Neural cell (in vitro differentiated cells): Measurements from ENCODE around the gene TMEM168. TPM values are rescaled to one million over a fixed set of nuclear protein-coding genes. Genes with fewer than 3 reads are reported as not detected.

Experiments used
- H2AFZ ChIP-seq: fragments of 200-600, 300-800 bp; sonication (generic), shearing (Covaris generic); 2 replicates; pipeline ENCODE4 v1.6.0; 2014; ENCODE audit warnings: low read depth, mild to moderate bottlenecking, antibody characterized with exemption, low read length, moderate library complexity
- H3F3A ChIP-seq: fragments of 200-600 bp; shearing (Covaris generic); 2 replicates; pipeline ENCODE4 v1.6.1; 2016; ENCODE audit warnings: mild to moderate bottlenecking, moderate library complexity, mixed read lengths, antibody characterized with exemption, low read length; ENCODE audit not compliant: insufficient read depth, poor library complexity, severe bottlenecking
- H3K27ac ChIP-seq: fragments of 200-600, 300-800 bp; sonication (generic), shearing (Covaris generic); 2 replicates; pipeline ENCODE4 v1.5.1; 2014; ENCODE audit warnings: mild to moderate bottlenecking, low read length, moderate library complexity
- H3K27me3 ChIP-seq: fragments of 300-800, 200-600 bp; sonication (generic), shearing (Covaris generic); 2 replicates; pipeline ENCODE4 v1.6.0; 2014; ENCODE audit warnings: mild to moderate bottlenecking, low read depth, low read length, moderate library complexity; ENCODE audit not compliant: insufficient read depth
- H3K36me3 ChIP-seq: fragments of 300-800, 200-600 bp; sonication (generic), shearing (Covaris generic); 2 replicates; pipeline ENCODE4 v1.5.1; 2014; ENCODE audit warnings: mild to moderate bottlenecking, antibody characterized with exemption, low read length, moderate library complexity; ENCODE audit not compliant: insufficient read depth
- H3K4me2 ChIP-seq: fragments of 300-800, 200-600 bp; sonication (generic), shearing (Covaris generic); 2 replicates; pipeline ENCODE4 v1.6.0; 2014; ENCODE audit warnings: mild to moderate bottlenecking, low read length
- H3K4me3 ChIP-seq: fragments of 300-800, 200-600 bp; sonication (generic), shearing (Covaris generic); 2 replicates; pipeline ENCODE4 v1.5.1; 2014; ENCODE audit warnings: mild to moderate bottlenecking, low read length, moderate library complexity
- H3K79me2 ChIP-seq: fragments of 200-600 bp; shearing (Covaris generic); replicated peaks from 2 replicates; pipeline ENCODE4 v1.6.0; 2014; ENCODE audit warnings: mild to moderate bottlenecking, low read length, moderate library complexity; ENCODE audit not compliant: insufficient read depth
- H3K9ac ChIP-seq: fragments of 300-800, 200-600 bp; sonication (generic), shearing (Covaris generic); 2 replicates; pipeline ENCODE4 v1.6.1; 2016; ENCODE audit warnings: mild to moderate bottlenecking, low read length, mixed read lengths
- H3K9me2 ChIP-seq: fragments of 200-600 bp; shearing (Covaris generic); 2 replicates; pipeline ENCODE4 v1.6.1; 2016; ENCODE audit warnings: mild to moderate bottlenecking, low read length, mixed read lengths; ENCODE audit not compliant: insufficient read depth
- H3K9me3 ChIP-seq: fragments of 200-600, 300-800 bp; sonication (generic), shearing (Covaris generic); 2 replicates; pipeline ENCODE4 v1.6.1; 2016; ENCODE audit warnings: mild to moderate bottlenecking, mixed run types, low read length, moderate library complexity, mixed read lengths
- H4K20me1 ChIP-seq: fragments of 200-600 bp; shearing (Covaris generic); 2 replicates; pipeline ENCODE4 v1.6.1; 2016; ENCODE audit warnings: mild to moderate bottlenecking, mixed run types; ENCODE audit not compliant: insufficient read depth
- EP300 ChIP-seq: fragments of 450-650 bp; conservative IDR thresholded peaks from 2 replicates; pipeline ENCODE4 v1.6.1; 2014; ENCODE audit warnings: antibody characterized with exemption, mild to moderate bottlenecking, moderate library complexity; ENCODE audit not compliant: poor library complexity, severe bottlenecking
- EZH2 ChIP-seq: fragments of 200-600, 300-800 bp; shearing (Covaris generic), sonication (generic); IDR thresholded peaks from 2 replicates; pipeline ENCODE4 v1.6.1; 2014; ENCODE audit warnings: antibody characterized with exemption, low read length, borderline replicate concordance, mild to moderate bottlenecking; ENCODE audit not compliant: insufficient read depth, poor library complexity, severe bottlenecking
- MXI1 ChIP-seq: fragments of 450-650 bp; conservative IDR thresholded peaks from 2 replicates; pipeline ENCODE4 v1.6.1; 2014; ENCODE audit warnings: antibody characterized with exemption, mild to moderate bottlenecking; ENCODE audit not compliant: poor library complexity, severe bottlenecking
- POLR2AphosphoS5 ChIP-seq: IDR thresholded peaks from 2 replicates; pipeline ENCODE4 v1.6.1; 2012
- RAD21 ChIP-seq: fragments of 450-650 bp; conservative IDR thresholded peaks from 2 replicates; pipeline ENCODE4 v1.6.1; 2014; ENCODE audit warnings: antibody characterized with exemption, mild to moderate bottlenecking, moderate library complexity
- SMC3 ChIP-seq: fragments of 450-650 bp; conservative IDR thresholded peaks from 2 replicates; pipeline ENCODE4 v1.6.1; 2014; ENCODE audit warnings: antibody characterized with exemption, mild to moderate bottlenecking, moderate library complexity; ENCODE audit not compliant: poor library complexity
- TAF1 ChIP-seq: IDR thresholded peaks from 2 replicates; pipeline ENCODE4 v1.6.1; 2012; ENCODE audit warnings: low read depth
- polyA plus RNA-seq: library from polyadenylated mRNA; depleted of rRNA; stranded (reverse); fragments of >200 nt; gene quantifications from 2 replicates; pipeline ENCODE4 v1.2.3, GENCODE V29; 2014
- TF ChIP-seq, protein P1 (sequence below): fragments of 450-650 bp; IDR thresholded peaks from 2 replicates; pipeline ENCODE4 v1.5.1; 2014; ENCODE audit warnings: antibody characterized with exemption, mild to moderate bottlenecking, moderate library complexity; ENCODE audit not compliant: poor library complexity, severe bottlenecking
- TF ChIP-seq, protein P2 (sequence below): IDR thresholded peaks from 2 replicates; pipeline ENCODE4 v1.6.1; 2012; ENCODE audit warnings: borderline replicate concordance

TMEM168 gene
- polyA plus RNA-seq, 1 donor from 2014 or later, result 21.9 TPM

DNA sequence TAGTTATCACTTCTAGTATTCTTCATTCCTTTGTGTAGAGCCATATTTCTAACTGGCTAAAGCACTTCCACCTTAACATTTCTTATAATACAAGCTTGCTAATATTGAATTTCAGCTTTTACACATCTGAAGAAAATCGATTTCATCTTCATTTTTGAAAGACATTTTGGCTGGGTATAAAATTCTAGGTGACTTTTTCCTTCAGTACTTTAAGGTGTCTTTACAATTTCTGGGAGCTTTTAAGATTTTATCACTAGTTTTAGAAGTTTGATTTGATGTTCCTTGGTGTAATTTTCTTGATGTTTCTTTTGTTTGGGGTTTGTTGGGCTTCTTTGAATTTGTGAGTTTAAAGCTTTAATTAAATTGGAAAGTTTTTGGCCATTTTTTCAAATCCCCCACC lies 38.5 kb upstream of the TMEM168 start:
- Histone ChIP-seq H3K9me3 (no peaks in the 10 kb centered on the region), H3K27ac (no peak overlapping the region), H3K9me2 (no peaks in the 10 kb centered on the region), H3K79me2 (no peaks in the 10 kb centered on the region), H3K27me3 (no peaks in the 10 kb centered on the region), H2AFZ (no peak overlapping the region), H3F3A (no peaks in the 10 kb centered on the region), H3K4me3 (no peak overlapping the region), H3K4me2 (no peak overlapping the region), H3K36me3 (peaks cover 15% of the 10 kb centered on the region), H4K20me1 (no peaks in the 10 kb centered on the region), H3K9ac (no peak overlapping the region)
- TF ChIP-seq POLR2AphosphoS5 (no peak), EZH2 (no peak), SMC3 (no peak), TAF1 (no peak), EP300 (no peak), MXI1 (no peak), RAD21 (no peak)
- TF ChIP-seq, protein P1, sequence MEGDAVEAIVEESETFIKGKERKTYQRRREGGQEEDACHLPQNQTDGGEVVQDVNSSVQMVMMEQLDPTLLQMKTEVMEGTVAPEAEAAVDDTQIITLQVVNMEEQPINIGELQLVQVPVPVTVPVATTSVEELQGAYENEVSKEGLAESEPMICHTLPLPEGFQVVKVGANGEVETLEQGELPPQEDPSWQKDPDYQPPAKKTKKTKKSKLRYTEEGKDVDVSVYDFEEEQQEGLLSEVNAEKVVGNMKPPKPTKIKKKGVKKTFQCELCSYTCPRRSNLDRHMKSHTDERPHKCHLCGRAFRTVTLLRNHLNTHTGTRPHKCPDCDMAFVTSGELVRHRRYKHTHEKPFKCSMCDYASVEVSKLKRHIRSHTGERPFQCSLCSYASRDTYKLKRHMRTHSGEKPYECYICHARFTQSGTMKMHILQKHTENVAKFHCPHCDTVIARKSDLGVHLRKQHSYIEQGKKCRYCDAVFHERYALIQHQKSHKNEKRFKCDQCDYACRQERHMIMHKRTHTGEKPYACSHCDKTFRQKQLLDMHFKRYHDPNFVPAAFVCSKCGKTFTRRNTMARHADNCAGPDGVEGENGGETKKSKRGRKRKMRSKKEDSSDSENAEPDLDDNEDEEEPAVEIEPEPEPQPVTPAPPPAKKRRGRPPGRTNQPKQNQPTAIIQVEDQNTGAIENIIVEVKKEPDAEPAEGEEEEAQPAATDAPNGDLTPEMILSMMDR, result no peak
- TF ChIP-seq, protein P2, sequence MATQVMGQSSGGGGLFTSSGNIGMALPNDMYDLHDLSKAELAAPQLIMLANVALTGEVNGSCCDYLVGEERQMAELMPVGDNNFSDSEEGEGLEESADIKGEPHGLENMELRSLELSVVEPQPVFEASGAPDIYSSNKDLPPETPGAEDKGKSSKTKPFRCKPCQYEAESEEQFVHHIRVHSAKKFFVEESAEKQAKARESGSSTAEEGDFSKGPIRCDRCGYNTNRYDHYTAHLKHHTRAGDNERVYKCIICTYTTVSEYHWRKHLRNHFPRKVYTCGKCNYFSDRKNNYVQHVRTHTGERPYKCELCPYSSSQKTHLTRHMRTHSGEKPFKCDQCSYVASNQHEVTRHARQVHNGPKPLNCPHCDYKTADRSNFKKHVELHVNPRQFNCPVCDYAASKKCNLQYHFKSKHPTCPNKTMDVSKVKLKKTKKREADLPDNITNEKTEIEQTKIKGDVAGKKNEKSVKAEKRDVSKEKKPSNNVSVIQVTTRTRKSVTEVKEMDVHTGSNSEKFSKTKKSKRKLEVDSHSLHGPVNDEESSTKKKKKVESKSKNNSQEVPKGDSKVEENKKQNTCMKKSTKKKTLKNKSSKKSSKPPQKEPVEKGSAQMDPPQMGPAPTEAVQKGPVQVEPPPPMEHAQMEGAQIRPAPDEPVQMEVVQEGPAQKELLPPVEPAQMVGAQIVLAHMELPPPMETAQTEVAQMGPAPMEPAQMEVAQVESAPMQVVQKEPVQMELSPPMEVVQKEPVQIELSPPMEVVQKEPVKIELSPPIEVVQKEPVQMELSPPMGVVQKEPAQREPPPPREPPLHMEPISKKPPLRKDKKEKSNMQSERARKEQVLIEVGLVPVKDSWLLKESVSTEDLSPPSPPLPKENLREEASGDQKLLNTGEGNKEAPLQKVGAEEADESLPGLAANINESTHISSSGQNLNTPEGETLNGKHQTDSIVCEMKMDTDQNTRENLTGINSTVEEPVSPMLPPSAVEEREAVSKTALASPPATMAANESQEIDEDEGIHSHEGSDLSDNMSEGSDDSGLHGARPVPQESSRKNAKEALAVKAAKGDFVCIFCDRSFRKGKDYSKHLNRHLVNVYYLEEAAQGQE, result no peak

DNA sequence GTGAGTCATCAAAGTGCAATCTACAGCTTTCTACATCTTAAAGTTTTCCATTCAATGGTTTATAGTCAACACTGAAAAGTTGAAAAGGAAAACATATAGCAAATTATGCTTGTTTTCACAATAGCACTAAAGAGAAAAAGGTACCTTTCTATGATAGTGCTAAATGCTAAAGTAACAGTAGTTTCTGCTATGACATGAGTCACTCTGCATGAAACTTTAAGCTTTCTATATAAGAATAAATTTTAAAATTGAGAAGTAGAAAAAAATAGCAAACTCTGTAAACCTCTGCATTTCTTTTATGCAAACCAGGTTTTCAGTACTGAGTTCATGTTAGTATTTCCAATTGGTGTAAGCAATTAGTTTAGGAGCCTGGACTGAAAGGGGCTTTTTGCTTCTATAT lies 31.2 kb upstream of the TMEM168 start:
- H3K4me2 ChIP-seq, result no peak overlapping the region
- H2AFZ ChIP-seq, result no peak overlapping the region
- H4K20me1 ChIP-seq, result no peaks in the 10 kb centered on the region
- TF ChIP-seq, protein P1, result no peak
- TF ChIP-seq, protein P2, result no peak
- TF ChIP-seq EZH2 (no peak), POLR2AphosphoS5 (no peak), EP300 (no peak), MXI1 (no peak), SMC3 (no peak), TAF1 (no peak), RAD21 (no peak)
- no peak overlapping the region for H3K4me3 ChIP-seq
- H3F3A ChIP-seq, result no peaks in the 10 kb centered on the region
- no peaks in the 10 kb centered on the region for H3K27me3 ChIP-seq
- H3K9me2 ChIP-seq, result no peaks in the 10 kb centered on the region
- no peaks in the 10 kb centered on the region for H3K79me2 ChIP-seq
- H3K9me3 ChIP-seq, result no peaks in the 10 kb centered on the region
- H3K36me3 ChIP-seq, result no peaks in the 10 kb centered on the region
- no peak overlapping the region for H3K27ac ChIP-seq
- H3K9ac ChIP-seq, result no peak overlapping the region
